SU-DHL-6 (cell line): ENCODE data around the gene CSNK1G3.

Experiments
- H2AFZ ChIP-seq: fragments of 200-600 bp; sonication (generic); 2 replicates; pipeline ENCODE4 v1.6.1; 2014; ENCODE audit warnings: low read depth, mild to moderate bottlenecking, moderate library complexity, mixed read lengths, antibody characterized with exemption, low read length; ENCODE audit not compliant: severe bottlenecking
- H3F3A ChIP-seq: fragments of 200-600 bp; shearing (Covaris generic); 2 replicates; pipeline ENCODE4 v1.6.0; 2016; ENCODE audit warnings: antibody characterized with exemption, mild to moderate bottlenecking; ENCODE audit not compliant: insufficient read depth
- H3K27ac ChIP-seq: fragments of 200-600 bp; sonication (generic); 2 replicates; pipeline ENCODE4 v1.5.1; 2016; ENCODE audit warnings: low read depth, mild to moderate bottlenecking, low read length, moderate library complexity, mixed read lengths
- H3K27me3 ChIP-seq: fragments of 200-600 bp; sonication (generic), shearing (Covaris generic); 2 replicates; pipeline ENCODE4 v1.6.0; 2014; ENCODE audit warnings: mild to moderate bottlenecking, low read length
- H3K36me3 ChIP-seq: fragments of 200-600 bp; sonication (generic); 2 replicates; pipeline ENCODE4 v1.6.1; 2014; ENCODE audit warnings: mild to moderate bottlenecking, low read length, mixed read lengths
- H3K4me2 ChIP-seq: fragments of 300-600, 200-600 bp; shearing (Covaris generic), sonication (generic); 2 replicates; pipeline ENCODE4 v1.6.0; 2014; ENCODE audit warnings: low read length, low read depth, mild to moderate bottlenecking; ENCODE audit not compliant: poor library complexity, severe bottlenecking
- H3K4me3 ChIP-seq: fragments of 200-600 bp; sonication (generic); 2 replicates; pipeline ENCODE4 v1.5.1; 2014; ENCODE audit warnings: antibody characterized with exemption, low read length, mild to moderate bottlenecking, mixed read lengths; ENCODE audit not compliant: insufficient read depth, poor library complexity, severe bottlenecking
- H3K79me2 ChIP-seq: fragments of 200-600 bp; sonication (generic); 2 replicates; pipeline ENCODE4 v1.6.1; 2014; ENCODE audit warnings: mild to moderate bottlenecking, low read length, moderate library complexity; ENCODE audit not compliant: insufficient read depth
- H3K9ac ChIP-seq: fragments of 200-600 bp; sonication (generic); 2 replicates; pipeline ENCODE4 v1.7.0; 2014; ENCODE audit warnings: mild to moderate bottlenecking, low read length
- H3K9me2 ChIP-seq: fragments of 200-600 bp; sonication (generic); replicated peaks from 2 replicates; pipeline ENCODE4 v1.6.1; 2014; ENCODE audit warnings: low read length; ENCODE audit not compliant: insufficient read depth
- H3K9me3 ChIP-seq: fragments of 200-600 bp; sonication (generic); 2 replicates; pipeline ENCODE4 v1.6.1; 2014; ENCODE audit warnings: low read length, mixed read lengths; ENCODE audit not compliant: insufficient read depth
- H4K20me1 ChIP-seq: fragments of 200-600 bp; sonication (generic); 2 replicates; pipeline ENCODE4 v1.6.1; 2014; ENCODE audit warnings: low read depth, mild to moderate bottlenecking, antibody characterized with exemption, low read length, moderate library complexity, mixed read lengths
- EZH2phosphoT487 ChIP-seq: fragments of 200-600 bp; sonication (generic), shearing (Covaris generic); conservative IDR thresholded peaks from 2 replicates; pipeline ENCODE4 v1.6.1; 2018; ENCODE audit warnings: mild to moderate bottlenecking, antibody characterized with exemption, low read length, moderate library complexity, mixed read lengths
- TF ChIP-seq, protein P1 (sequence below): fragments of 200-600 bp; sonication (generic); IDR thresholded peaks from one replicate; pipeline ENCODE4 v1.5.1; 2017; ENCODE audit warnings: antibody characterized with exemption, mild to moderate bottlenecking, low read length, moderate library complexity; ENCODE audit not compliant: insufficient read depth, poor library complexity, severe bottlenecking

Gene CSNK1G3

DNA sequence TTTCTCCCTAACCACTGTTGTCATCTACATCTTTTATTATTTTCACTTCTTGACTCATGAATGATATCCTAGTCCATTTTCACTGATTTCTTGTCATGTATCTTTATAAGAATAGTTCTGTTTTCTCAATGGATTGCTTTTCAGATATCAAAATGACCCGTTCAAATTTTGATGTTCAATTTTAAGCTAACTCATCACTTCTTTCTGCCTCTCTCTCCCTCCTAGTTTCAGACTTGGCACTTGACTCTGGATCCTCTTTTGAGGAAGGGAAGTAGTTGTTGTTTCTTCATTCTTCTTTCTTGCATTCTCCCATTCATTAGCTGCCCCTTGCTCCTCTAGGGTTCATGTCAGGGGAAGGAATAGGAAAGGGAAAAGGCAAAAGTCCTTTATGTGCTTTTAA is 23.7 kb downstream of the CSNK1G3 start:
- H4K20me1 ChIP-seq = peaks cover 51% of the 10 kb centered on the region
- no peaks in the 10 kb centered on the region for H3K27me3 ChIP-seq
- H3K79me2 ChIP-seq = peaks cover 18% of the 10 kb centered on the region
- TF ChIP-seq EZH2phosphoT487 = no peak
- TF ChIP-seq, protein P1, sequence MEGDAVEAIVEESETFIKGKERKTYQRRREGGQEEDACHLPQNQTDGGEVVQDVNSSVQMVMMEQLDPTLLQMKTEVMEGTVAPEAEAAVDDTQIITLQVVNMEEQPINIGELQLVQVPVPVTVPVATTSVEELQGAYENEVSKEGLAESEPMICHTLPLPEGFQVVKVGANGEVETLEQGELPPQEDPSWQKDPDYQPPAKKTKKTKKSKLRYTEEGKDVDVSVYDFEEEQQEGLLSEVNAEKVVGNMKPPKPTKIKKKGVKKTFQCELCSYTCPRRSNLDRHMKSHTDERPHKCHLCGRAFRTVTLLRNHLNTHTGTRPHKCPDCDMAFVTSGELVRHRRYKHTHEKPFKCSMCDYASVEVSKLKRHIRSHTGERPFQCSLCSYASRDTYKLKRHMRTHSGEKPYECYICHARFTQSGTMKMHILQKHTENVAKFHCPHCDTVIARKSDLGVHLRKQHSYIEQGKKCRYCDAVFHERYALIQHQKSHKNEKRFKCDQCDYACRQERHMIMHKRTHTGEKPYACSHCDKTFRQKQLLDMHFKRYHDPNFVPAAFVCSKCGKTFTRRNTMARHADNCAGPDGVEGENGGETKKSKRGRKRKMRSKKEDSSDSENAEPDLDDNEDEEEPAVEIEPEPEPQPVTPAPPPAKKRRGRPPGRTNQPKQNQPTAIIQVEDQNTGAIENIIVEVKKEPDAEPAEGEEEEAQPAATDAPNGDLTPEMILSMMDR = no peak
- no peak overlapping the region for H3K9ac ChIP-seq
- H3K4me3 ChIP-seq = no peak overlapping the region
- H3F3A ChIP-seq = 0 out of 2 replicates have a peak, but pooled peaks cover 3% of the 10 kb centered on the region
- no peak overlapping the region for H3K4me2 ChIP-seq
- no peak overlapping the region for H3K27ac ChIP-seq
- no peaks in the 10 kb centered on the region for H3K9me2 ChIP-seq
- no peak overlapping the region for H2AFZ ChIP-seq
- H3K36me3 ChIP-seq = peaks cover 5% of the 10 kb centered on the region; the same call in 1 of the 2 replicates
- no peaks in the 10 kb centered on the region for H3K9me3 ChIP-seq

DNA sequence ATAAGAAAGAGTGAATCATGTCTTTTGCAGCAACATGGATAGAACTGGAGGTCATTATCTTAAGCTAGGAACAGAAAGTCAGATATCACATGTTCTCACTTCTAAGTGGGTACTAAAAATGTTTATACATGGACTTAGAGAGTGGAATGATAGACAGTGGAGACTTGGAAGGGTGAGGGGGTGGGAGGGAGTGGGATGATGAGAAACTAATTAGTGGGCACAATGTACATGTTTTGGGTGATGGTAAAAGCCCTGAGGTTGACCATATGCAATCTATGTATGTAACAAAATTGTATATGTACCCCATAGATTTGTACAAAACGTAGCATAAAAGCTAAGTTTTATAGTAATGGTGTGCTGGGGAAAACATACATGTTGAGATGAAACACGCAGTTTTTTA is 25.3 kb downstream of the CSNK1G3 start:
- Histone ChIP-seq H3K9me2 (no peaks in the 10 kb centered on the region), H3K36me3 (peaks cover 3% of the 10 kb centered on the region; the same call in 1 of the 2 replicates), H2AFZ (no peak overlapping the region), H3K4me2 (no peak overlapping the region), H3K9me3 (no peaks in the 10 kb centered on the region), H3K27ac (no peak overlapping the region), H4K20me1 (peaks cover 37% of the 10 kb centered on the region), H3K79me2 (peaks cover 26% of the 10 kb centered on the region), H3K4me3 (no peak overlapping the region), H3K27me3 (no peaks in the 10 kb centered on the region), H3F3A (0 out of 2 replicates have a peak, but pooled peaks cover 3% of the 10 kb centered on the region), H3K9ac (no peak overlapping the region)
- TF ChIP-seq EZH2phosphoT487 = no peak

DNA sequence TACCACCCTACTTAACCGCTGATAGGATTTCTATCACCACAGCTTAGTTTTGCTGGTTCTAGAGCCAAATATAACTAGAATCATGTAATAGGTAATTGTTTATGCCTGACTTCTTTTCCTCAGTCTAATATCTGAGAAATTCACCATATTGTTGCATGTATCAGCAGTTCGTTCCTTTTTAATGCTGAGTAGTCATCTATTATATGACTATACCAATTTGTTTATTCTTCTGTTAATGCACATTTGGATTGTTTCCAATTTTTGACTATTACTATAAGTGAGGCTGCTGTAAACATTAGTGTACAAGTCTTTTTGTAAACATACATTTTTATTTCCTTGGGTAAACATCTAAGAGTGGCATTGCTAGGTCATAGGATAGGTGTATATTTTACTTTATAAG is 25.9 kb downstream of the CSNK1G3 start:
- H3K27ac ChIP-seq = no peak overlapping the region
- no peak overlapping the region for H3K4me3 ChIP-seq
- peaks cover 31% of the 10 kb centered on the region for H4K20me1 ChIP-seq
- H3K79me2 ChIP-seq = peaks cover 28% of the 10 kb centered on the region
- no peaks in the 10 kb centered on the region for H3K27me3 ChIP-seq
- TF ChIP-seq EZH2phosphoT487 = no peak
- TF ChIP-seq, protein P1 = no peak
- 0 out of 2 replicates have a peak, but pooled peaks cover 3% of the 10 kb centered on the region for H3F3A ChIP-seq
- no peak overlapping the region for H3K9ac ChIP-seq
- no peaks in the 10 kb centered on the region for H3K9me2 ChIP-seq
- no peak overlapping the region for H3K4me2 ChIP-seq
- H2AFZ ChIP-seq = no peak overlapping the region
- H3K9me3 ChIP-seq = no peaks in the 10 kb centered on the region
- no peaks in the 10 kb centered on the region for H3K36me3 ChIP-seq

DNA sequence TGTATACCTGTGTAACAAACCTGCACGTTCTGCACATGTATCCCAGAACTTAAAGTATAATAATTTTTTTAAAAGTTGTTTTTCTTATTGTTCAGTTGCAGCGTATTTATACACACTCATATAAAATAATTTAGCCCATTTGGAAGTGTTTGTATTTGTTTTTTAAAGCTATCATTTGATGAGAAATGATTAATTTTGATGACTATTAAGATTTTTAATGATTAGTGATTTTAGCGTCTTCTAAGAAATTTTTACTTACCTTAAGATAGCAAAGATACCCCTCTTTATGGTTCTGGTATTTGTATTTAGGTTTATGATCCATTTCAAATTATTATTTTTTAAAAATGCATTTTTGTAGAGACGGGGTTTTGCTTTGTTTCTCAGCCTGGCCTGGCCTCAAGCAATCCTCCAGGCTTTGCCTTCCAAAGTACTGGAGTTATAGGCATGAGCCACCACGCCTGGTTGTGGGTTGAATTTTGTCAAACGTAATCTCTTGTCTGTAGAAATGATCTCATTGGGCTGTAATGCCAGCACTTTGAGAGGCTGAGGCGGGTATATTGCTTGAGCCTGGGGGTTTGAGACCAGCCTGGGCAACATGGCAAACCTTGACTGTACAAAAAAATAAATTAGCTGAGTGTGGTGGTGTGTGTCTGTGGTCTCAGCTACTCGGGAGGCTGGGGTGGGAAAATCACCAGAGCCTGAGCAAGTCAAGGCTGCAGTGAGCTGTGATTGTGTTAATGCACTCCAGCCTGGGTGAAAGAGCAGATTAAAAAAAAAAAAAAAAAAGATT is 26.9 kb downstream of the CSNK1G3 start:
- Histone ChIP-seq H3K79me2 (peaks cover 34% of the 10 kb centered on the region), H3K9me2 (no peaks in the 10 kb centered on the region), H3K4me3 (no peak overlapping the region), H3K27ac (no peak overlapping the region), H3F3A (0 out of 2 replicates have a peak, but pooled peaks cover 3% of the 10 kb centered on the region), H4K20me1 (peaks cover 24% of the 10 kb centered on the region), H2AFZ (no peak overlapping the region), H3K9me3 (no peaks in the 10 kb centered on the region), H3K9ac (no peak overlapping the region), H3K36me3 (no peaks in the 10 kb centered on the region), H3K27me3 (no peaks in the 10 kb centered on the region), H3K4me2 (no peak overlapping the region)
- TF ChIP-seq, protein P1 = no peak
- TF ChIP-seq EZH2phosphoT487 = no peak
